NCI-H345 treated with DMSO at 0.1 percent for 48 hours (cell line): ENCODE data around the gene PTPN2.
"Not testable (repeated sequence)": the region's sequence is repeated elsewhere in the genome, so short reads cannot be mapped to it uniquely, and the experiment has no call there.

Experiments
- DNase-seq: peaks from one replicate; lab custom pipeline; 2025; ENCODE audit not compliant: unreplicated experiment; lab: John Stamatoyannopoulos, UW

The PTPN2 gene

GRCh38 chr18:12895014-12895413 lies 11.0 kb upstream of the PTPN2 start:
- no peak for DNase-seq

DNA sequence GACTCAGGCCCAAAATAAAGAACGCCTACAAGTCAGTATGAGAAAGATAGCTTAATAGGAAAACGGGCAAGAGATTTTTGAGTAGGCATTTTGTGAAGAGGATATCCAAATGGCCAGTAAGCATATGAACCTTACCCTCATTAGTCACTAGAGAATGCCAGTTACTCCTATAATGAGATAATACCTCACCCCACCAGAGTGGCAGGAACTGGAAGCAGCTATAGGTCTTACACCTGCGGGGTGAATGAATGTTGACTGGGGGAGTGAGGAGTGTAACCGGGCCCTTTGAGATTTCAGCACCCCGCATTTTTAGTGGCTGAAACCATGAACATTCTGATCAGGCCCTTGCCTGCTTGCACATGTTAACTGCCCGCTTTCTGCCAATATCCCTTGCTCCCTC lies 7.5 kb upstream of the PTPN2 start:
- no peak for DNase-seq

DNA sequence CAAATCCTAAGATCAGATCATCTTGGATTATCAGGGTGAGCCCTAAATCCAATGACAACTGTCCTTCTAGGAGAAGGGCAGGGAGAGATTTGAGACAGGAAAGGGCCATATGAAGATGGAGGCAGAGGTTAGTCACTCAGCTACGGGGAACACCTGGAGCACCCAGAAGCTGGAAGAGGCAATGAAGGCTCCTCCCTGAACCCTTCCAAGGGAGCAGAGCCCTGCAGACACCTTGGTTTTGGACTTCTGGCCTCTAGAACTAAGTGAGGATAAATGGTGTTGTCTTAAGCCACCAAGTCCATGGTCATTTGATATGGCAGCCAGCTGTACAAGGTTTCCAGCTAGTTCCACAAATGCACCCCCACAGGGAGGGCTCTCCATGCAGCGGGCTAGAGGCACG lies 6.9 kb upstream of the PTPN2 start:
- no peak for DNase-seq

DNA sequence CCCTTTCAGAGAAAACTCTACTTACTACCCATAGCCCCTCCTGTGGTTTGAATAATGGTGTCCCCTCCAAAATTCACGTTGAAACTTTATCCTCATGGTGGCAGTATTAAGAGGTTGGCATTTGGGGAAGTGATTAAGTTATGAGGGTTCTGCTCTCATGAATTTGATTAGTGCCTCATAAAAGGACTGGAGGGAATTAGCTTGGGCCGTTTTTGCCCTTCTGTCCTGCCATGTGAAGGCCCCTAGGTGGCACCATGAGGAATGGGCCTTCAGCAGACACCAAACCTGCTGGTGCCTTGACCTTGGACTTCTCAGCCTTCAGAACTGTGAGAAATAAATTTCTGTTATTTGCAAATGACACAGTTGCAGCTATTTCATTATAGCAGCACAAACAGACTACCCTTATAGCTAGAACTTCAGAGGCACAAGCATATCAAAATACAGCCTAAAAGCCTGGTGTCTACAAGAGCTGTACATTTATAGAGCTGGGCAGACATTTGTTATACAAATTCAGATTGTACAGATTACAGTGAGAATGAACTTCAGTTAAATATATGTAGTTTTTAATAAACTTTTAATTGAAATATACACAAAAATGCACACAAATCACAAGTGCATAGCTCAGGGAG lies 2.6 kb upstream of the PTPN2 start:
- DNase-seq: no peak

DNA sequence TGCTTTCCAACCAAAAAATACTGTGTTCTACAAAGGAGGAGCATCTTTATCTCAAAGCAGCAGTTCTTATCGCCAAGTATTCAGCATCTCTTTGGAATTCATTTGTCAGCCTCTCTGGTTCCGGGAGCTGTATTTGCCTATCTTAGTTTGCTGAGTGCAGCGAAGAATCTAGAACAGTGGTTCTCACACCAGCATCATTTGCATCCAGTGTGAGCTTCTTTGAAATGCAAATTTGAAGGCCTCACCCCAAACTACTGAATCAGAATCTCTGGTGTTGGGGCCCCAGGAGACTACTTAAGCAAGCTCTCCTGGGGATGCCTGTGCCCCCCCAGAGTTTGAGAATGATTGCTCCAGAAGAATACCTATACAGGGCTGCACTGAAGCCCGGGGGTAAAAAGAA lies 1.5 kb upstream of the PTPN2 start:
- no peak for DNase-seq

- no peak for DNase-seq
Measured at GRCh38 chr18:12884406-12885323, 628 bp upstream of the PTPN2 start.

GRCh38 chr18:12883372-12883683 lies 709 bp downstream of the PTPN2 start:
- DNase-seq: no peak

- DNase-seq: no peak
Measured at GRCh38 chr18:12882453-12883371, 1.3 kb downstream of the PTPN2 start.

GRCh38 chr18:12880541-12880910 lies 3.5 kb downstream of the PTPN2 start:
- DNase-seq: no peak

GRCh38 chr18:12879840-12880540 lies 4.0 kb downstream of the PTPN2 start:
- no peak for DNase-seq

GRCh38 chr18:12874992-12875391 lies 9.0 kb downstream of the PTPN2 start:
- not testable (repeated sequence) for DNase-seq

- DNase-seq: not testable (repeated sequence)
Measured at GRCh38 chr18:12873961-12874567, 10.0 kb downstream of the PTPN2 start.

- no peak for DNase-seq
Measured at GRCh38 chr18:12872408-12872807, 11.6 kb downstream of the PTPN2 start.

DNA sequence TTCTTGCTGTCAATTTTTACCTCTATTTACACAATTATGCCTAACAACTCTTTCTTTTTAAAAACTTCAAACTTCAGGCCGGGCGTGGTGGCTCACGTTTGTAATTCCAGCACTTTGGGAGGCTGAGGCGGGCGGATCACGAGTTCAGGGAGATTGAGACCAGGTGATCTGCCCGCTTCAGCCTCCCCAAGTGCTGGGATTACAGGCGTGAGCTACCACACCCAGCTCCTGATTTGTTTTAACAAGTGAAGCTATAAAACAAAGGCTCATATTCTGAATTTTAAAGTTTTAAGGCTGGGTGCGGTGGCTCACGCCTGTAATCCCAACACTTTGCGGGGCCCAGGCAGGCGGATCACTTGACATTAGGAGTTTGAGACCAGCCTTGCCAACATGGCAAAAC lies 15.5 kb downstream of the PTPN2 start:
- DNase-seq: no peak

GRCh38 chr18:12867441-12868123 lies 16.5 kb downstream of the PTPN2 start:
- DNase-seq: no peak

GRCh38 chr18:12863687-12864216 lies 20.3 kb downstream of the PTPN2 start:
- no peak for DNase-seq

DNA sequence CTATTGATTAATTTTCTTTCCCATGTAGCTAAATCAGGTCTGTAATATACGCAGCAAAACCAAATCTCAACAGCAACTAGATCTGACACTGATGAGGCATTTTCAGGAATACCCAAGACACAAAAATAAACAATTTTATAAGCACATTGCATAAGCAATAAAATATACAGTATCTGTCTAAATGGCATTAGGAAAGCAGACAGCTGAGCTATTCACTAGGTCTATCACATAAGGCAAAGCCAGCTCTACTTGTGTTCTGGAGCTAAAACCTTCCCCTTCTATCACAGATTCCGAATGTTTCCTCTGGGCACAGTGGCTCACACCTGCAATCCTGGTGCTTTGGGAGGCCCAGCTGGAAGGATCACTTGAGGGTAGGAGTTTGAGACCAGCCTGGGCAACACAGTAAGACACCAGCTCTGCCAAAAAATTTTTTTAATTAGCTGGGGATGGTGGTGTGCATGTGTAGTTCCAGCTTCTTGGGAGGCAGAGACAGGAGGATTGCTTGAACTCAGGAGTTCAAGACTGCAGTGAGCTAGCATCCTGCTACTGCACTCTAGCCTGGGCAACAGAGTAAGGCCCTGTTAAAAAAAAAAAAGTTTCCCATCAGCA lies 21.1 kb downstream of the PTPN2 start:
- no peak for DNase-seq

DNA sequence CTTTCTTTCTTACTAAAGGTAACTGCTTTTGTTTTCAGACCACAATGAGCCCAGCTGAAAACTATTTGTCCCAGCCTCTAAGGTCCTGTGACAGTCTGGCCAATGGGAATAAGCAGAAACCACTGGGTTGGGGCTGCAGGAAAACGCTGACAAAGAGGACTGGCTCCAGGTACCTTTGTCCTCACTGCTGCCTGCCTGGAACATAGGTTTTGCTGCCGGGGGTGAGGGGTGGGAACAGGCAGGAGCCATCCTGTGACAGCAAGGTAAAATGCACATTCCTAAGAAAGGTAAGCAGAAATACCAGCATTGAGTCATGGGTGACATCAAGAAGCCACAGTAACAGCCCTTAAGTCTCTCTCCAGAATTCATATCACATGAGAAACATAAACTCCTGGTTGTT lies 21.6 kb downstream of the PTPN2 start:
- DNase-seq: no peak

DNA sequence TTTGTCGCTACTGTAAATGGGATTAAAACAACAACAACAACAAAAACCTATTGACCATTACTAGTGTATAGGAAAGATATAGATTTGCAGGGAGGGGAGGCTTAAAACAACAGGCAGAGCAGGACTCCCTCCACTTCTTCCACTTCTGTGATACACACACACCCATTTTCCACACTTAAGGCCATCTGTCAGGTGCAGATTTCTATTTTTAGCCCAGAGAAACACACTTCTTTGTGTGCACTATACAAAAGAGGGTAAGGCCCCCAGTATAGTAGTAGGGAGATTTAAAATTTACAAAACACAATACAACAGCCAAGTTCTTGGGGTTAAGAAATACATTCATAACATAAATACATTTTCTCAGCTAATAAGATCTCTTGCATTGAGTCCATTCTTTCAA lies 22.4 kb downstream of the PTPN2 start:
- no peak for DNase-seq
